Skeletal muscle cell (primary cell): ENCODE results near the gene HCK.

Source experiments
- DNase-seq: peaks from one replicate; pipeline ENCODE4 v3.0.0-alpha.2; 2010; ENCODE audit warnings: low read depth
- H3K4me3 ChIP-seq: 2 replicates; pipeline ENCODE4 v1.5.1; 2011; ENCODE audit warnings: low read depth, mild to moderate bottlenecking, control low read depth, low read length, moderate library complexity

Gene HCK

DNA sequence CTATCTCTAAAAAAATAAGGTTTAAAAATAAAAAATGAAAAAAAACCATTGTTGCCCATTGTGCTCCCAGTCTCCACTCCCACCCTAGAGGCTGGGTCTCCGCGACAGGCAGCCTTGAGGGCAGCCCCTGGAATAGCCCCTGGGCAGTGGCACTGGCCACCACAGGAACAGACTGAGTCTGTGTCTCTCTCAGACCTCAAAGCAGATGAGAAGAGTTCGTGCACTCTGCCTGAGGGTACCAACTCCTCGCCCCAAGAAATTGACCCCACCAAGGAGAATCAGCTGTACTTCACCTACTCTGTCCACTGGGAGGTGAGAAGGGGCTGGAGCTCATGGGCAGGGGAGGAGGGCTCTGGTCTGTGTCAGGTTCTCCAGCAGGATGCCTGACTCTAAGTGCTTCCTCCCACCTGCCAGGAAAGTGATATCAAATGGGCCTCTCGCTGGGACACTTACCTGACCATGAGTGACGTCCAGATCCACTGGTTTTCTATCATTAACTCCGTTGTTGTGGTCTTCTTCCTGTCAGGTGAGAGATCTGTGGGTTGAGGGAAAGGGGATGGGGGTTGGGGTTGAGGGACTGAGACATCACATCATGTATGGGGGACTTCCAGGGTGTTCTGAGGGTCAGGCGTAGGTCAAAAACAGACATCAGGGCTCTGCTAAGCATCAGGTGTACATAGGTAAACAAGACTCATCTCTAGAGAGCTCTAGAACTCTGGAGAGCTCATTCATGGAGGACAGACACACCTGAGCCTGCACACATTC lies 93.0 kb downstream of the HCK start:
- no peak overlapping the region for H3K4me3 ChIP-seq

DNA sequence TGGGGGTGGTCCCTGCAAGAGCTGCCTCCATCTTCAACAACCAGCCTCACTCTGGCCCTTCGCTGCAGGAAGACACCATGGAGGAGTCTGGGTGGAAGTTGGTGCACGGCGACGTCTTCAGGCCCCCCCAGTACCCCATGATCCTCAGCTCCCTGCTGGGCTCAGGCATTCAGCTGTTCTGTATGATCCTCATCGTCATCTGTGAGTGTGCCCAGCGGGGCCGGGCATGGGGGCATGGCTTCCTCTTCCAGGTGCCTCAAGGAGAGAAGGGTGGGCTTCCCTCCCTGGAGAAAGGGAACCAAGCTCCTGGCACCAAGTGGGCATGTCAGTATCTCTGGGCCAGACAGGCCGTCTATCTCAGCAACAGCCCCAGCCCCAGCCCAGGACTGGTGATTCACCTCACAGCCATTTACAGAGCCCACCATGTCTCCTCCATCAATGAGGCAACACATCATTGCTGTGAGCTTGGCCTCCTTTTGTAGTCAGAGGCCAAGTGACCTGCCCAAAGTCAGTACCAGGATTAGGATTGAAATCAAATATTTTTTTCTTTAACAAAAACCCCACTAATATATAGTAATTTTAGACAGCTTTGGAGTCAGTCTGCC lies 97.6 kb downstream of the HCK start:
- no peak for DNase-seq

More for the DNA sequence above, 93.0 kb downstream of the HCK start:
- DNase-seq = no peak

DNA sequence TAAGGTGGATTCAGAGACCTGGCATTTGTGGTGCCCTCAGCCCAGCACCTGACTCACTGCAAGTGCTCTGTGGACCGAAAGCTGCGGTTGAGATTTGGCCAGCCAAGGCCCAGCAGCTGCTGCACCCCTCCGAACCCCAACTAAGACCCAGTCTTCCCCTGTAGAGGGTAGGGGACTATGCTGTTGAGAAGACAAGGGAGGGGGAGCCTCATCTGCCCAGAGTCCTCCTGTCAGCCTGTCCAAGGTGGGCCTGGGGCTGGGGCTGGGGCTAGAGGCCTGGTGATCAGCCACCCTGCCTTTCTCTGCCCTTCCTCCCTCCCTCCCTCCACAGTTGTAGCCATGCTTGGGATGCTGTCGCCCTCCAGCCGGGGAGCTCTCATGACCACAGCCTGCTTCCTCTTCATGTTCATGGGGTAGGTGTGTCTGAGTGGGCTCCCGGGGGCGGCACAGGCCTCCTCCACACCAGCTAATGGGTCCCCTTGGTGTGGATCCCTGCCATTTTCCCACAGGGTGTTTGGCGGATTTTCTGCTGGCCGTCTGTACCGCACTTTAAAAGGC lies 98.3 kb downstream of the HCK start:
- H3K4me3 ChIP-seq = no peak overlapping the region
- DNase-seq = no peak

More for the DNA sequence above, 97.6 kb downstream of the HCK start:
- no peak overlapping the region for H3K4me3 ChIP-seq
